ENCODE data around the gene CIT. TPM values are rescaled to one million over a fixed set of nuclear protein-coding genes. Genes with fewer than 3 reads are reported as not detected.

The CIT gene
- total and polyA plus RNA-seq, 12 donors, result 4.3 to 65.9 (median 18.9) TPM

- intact Hi-C loops (cut with DNase I), result no loop called here
- no peaks in the 10 kb centered on the region for H3K9me3 ChIP-seq (replicated peaks in 1 of 3)
- WGBS, 4 donors, result 95 to 97% (median 96%) methylated on average over 4 of the region's 4 CpGs
Measured at GRCh38 chr12:119796292-119796691, 80.8 kb downstream of the CIT start.

GRCh38 chr12:119791453-119791852 lies 85.7 kb downstream of the CIT start:
- no peak for TF ChIP-seq CTCF (IDR thresholded peaks at IDR 0.05)
- TF ChIP-seq POLR2A (IDR thresholded peaks at IDR 0.05), result no peak
- Histone ChIP-seq H3K9me3 (replicated peaks in 1 of 3) (no peaks in the 10 kb centered on the region), H3K27me3 (no peaks in the 10 kb centered on the region), H3K4me3 (no peak overlapping the region), H3K4me1 (replicated peaks in 1 of 2) (no peaks in the 10 kb centered on the region), H3K36me3 (replicated peaks in 1 of 2) (no peaks in the 10 kb centered on the region), H3K27ac (no peak overlapping the region)
- intact Hi-C loops (cut with DNase I), result no loop called here
- WGBS, 4 donors, result 86 to 92% (median 89%) methylated on average over 9 of the region's 9 CpGs
- DNase-seq, result no peak

More at GRCh38 chr12:119796292-119796691, 80.8 kb downstream of the CIT start:
- Histone ChIP-seq H3K4me1 (replicated peaks in 1 of 2) (no peaks in the 10 kb centered on the region), H3K27ac (no peak overlapping the region), H3K27me3 (no peaks in the 10 kb centered on the region), H3K4me3 (no peak overlapping the region), H3K36me3 (replicated peaks in 1 of 2) (no peaks in the 10 kb centered on the region)
- TF ChIP-seq CTCF (IDR thresholded peaks at IDR 0.05), result no peak
- no peak for TF ChIP-seq POLR2A (IDR thresholded peaks at IDR 0.05)
- DNase-seq, result no peak

GRCh38 chr12:119788786-119789185 lies 88.3 kb downstream of the CIT start:
- Histone ChIP-seq H3K9me3 (replicated peaks in 1 of 3) (no peaks in the 10 kb centered on the region), H3K27me3 (no peaks in the 10 kb centered on the region), H3K4me3 (no peak overlapping the region), H3K36me3 (replicated peaks in 1 of 2) (no peaks in the 10 kb centered on the region), H3K27ac (no peak overlapping the region), H3K4me1 (replicated peaks in 1 of 2) (no peaks in the 10 kb centered on the region)
- 83 to 98% (median 92%) methylated on average over 1 of the region's 1 CpG for WGBS, 4 donors
- intact Hi-C loops (cut with DNase I), result loop anchor here in 1 of 2 donors (10.0 kb wide), 2 partner anchors 94 to 124 kb away; partner anchors contain the start of gene PRKAB1
- DNase-seq, result no peak
- TF ChIP-seq CTCF (IDR thresholded peaks at IDR 0.05) (no peak), POLR2A (IDR thresholded peaks at IDR 0.05) (no peak)

GRCh38 chr12:119786539-119786938 lies 90.6 kb downstream of the CIT start:
- WGBS, 4 donors, result 76 to 87% (median 84%) methylated on average over 4 of the region's 4 CpGs
- H3K4me3 ChIP-seq, result no peak overlapping the region
- H3K27me3 ChIP-seq, result no peaks in the 10 kb centered on the region
- H3K36me3 ChIP-seq (replicated peaks in 1 of 2), result no peaks in the 10 kb centered on the region
- no peaks in the 10 kb centered on the region for H3K9me3 ChIP-seq (replicated peaks in 1 of 3)
- peaks cover 0 to 1% of the 10 kb centered on the region in 2 donors for H3K4me1 ChIP-seq (replicated peaks in 1 of 2)
- no peak overlapping the region for H3K27ac ChIP-seq
- intact Hi-C loops (cut with DNase I), result loop anchor here in 1 of 2 donors (10.0 kb wide), 2 partner anchors 92 to 122 kb away; partner anchors contain the start of gene PRKAB1
- peak in 5 of 7 donors; percentile 26 to 65 (median 40) for DNase-seq
- TF ChIP-seq CTCF (IDR thresholded peaks at IDR 0.05) (no peak), POLR2A (IDR thresholded peaks at IDR 0.05) (no peak)

Measured in adrenal gland (tissue), 12 donors.